OCI-LY1 (cell line): Measurements from ENCODE around the gene HTR4.

Source experiments
- H2AFZ ChIP-seq: fragments of 200-600 bp; sonication (generic), shearing (Covaris generic); 2 replicates; pipeline ENCODE4 v1.6.0; 2014; ENCODE audit warnings: antibody characterized with exemption, mild to moderate bottlenecking, low read length
- H3F3A ChIP-seq: fragments of 200-600 bp; sonication (generic), shearing (Covaris generic); 2 replicates; pipeline ENCODE4 v1.6.0; 2014; ENCODE audit warnings: mild to moderate bottlenecking, antibody characterized with exemption, low read length, moderate library complexity; ENCODE audit not compliant: insufficient read depth
- H3K27ac ChIP-seq: fragments of 200-600 bp; sonication (generic); 2 replicates; pipeline ENCODE4 v1.5.1; 2014; ENCODE audit warnings: low read length, mixed run types, mild to moderate bottlenecking, low read depth; ENCODE audit not compliant: poor library complexity, severe bottlenecking
- H3K27me3 ChIP-seq: fragments of 200-600 bp; sonication (generic); 2 replicates; pipeline ENCODE4 v1.6.0; 2014; ENCODE audit warnings: antibody characterized with exemption, mild to moderate bottlenecking, low read length, moderate library complexity; ENCODE audit not compliant: insufficient read depth
- H3K36me3 ChIP-seq: fragments of 200-600 bp; sonication (generic); 2 replicates; pipeline ENCODE4 v1.6.1; 2014; ENCODE audit warnings: mild to moderate bottlenecking, antibody characterized with exemption, low read length, moderate library complexity, mixed read lengths; ENCODE audit not compliant: insufficient read depth
- H3K4me1 ChIP-seq: fragments of 200-600 bp; sonication (generic); 2 replicates; pipeline ENCODE4 v1.5.1; 2014; ENCODE audit warnings: mild to moderate bottlenecking, low read length, moderate library complexity; ENCODE audit not compliant: insufficient read depth, severe bottlenecking
- H3K4me2 ChIP-seq: fragments of 200-600 bp; sonication (generic), shearing (Covaris generic); 2 replicates; pipeline ENCODE4 v1.6.1; 2014; ENCODE audit warnings: low read length
- H3K4me3 ChIP-seq: fragments of 200-600 bp; sonication (generic); 2 replicates; pipeline ENCODE4 v1.5.1; 2014; ENCODE audit warnings: low read length, low read depth, mild to moderate bottlenecking, mixed read lengths; ENCODE audit not compliant: poor library complexity, severe bottlenecking
- H3K79me2 ChIP-seq: fragments of 200-600 bp; shearing (Covaris generic); 2 replicates; pipeline ENCODE4 v1.6.1; 2016; ENCODE audit warnings: mixed run types, low read length, mixed read lengths; ENCODE audit not compliant: insufficient read depth
- H3K9ac ChIP-seq: fragments of 200-600 bp; sonication (generic), shearing (Covaris generic); 2 replicates; pipeline ENCODE4 v1.6.1; 2014; ENCODE audit warnings: mild to moderate bottlenecking, low read length, mixed read lengths
- H3K9me2 ChIP-seq: fragments of 200-600 bp; sonication (generic), shearing (Covaris generic); 2 replicates; pipeline ENCODE4 v1.6.1; 2014; ENCODE audit warnings: low read depth, mild to moderate bottlenecking, low read length, mixed read lengths
- H3K9me3 ChIP-seq: fragments of 200-600 bp; shearing (Covaris generic); 2 replicates; pipeline ENCODE4 v1.6.1; 2014; ENCODE audit warnings: low read length, mixed read lengths
- H4K20me1 ChIP-seq: fragments of 200-600 bp; sonication (generic), shearing (Covaris generic); 2 replicates; pipeline ENCODE4 v1.6.0; 2016; ENCODE audit warnings: mild to moderate bottlenecking, low read length; ENCODE audit not compliant: insufficient read depth
- EZH2 ChIP-seq: fragments of 200-600 bp; sonication (generic), shearing (Covaris generic); IDR thresholded peaks from 2 replicates; pipeline ENCODE4 v1.8.0; 2017; ENCODE audit warnings: borderline replicate concordance, mixed run types, mild to moderate bottlenecking, antibody characterized with exemption, low read length, moderate library complexity, mixed read lengths
- TF ChIP-seq, protein P1 (sequence below): fragments of 200-600 bp; sonication (generic), shearing (Covaris generic); IDR thresholded peaks from 2 replicates; pipeline ENCODE4 v1.5.1; 2017; ENCODE audit warnings: mild to moderate bottlenecking, antibody characterized with exemption, low read length, moderate library complexity, mixed read lengths

The HTR4 gene

GRCh38 chr5:148507648-148508047 is 146.7 kb downstream of the HTR4 start:
- Histone ChIP-seq H3K79me2 (no peaks in the 10 kb centered on the region), H3K4me3 (no peak overlapping the region), H3F3A (no peaks in the 10 kb centered on the region), H3K4me2 (no peak overlapping the region), H4K20me1 (no peaks in the 10 kb centered on the region), H3K4me1 (no peaks in the 10 kb centered on the region), H3K9me2 (no peaks in the 10 kb centered on the region), H3K9ac (no peak overlapping the region), H3K9me3 (no peaks in the 10 kb centered on the region), H3K27me3 (no peaks in the 10 kb centered on the region), H3K36me3 (no peaks in the 10 kb centered on the region), H3K27ac (no peak overlapping the region), H2AFZ (no peak overlapping the region)
- TF ChIP-seq EZH2, result no peak
- TF ChIP-seq, protein P1, sequence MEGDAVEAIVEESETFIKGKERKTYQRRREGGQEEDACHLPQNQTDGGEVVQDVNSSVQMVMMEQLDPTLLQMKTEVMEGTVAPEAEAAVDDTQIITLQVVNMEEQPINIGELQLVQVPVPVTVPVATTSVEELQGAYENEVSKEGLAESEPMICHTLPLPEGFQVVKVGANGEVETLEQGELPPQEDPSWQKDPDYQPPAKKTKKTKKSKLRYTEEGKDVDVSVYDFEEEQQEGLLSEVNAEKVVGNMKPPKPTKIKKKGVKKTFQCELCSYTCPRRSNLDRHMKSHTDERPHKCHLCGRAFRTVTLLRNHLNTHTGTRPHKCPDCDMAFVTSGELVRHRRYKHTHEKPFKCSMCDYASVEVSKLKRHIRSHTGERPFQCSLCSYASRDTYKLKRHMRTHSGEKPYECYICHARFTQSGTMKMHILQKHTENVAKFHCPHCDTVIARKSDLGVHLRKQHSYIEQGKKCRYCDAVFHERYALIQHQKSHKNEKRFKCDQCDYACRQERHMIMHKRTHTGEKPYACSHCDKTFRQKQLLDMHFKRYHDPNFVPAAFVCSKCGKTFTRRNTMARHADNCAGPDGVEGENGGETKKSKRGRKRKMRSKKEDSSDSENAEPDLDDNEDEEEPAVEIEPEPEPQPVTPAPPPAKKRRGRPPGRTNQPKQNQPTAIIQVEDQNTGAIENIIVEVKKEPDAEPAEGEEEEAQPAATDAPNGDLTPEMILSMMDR, result no peak

DNA sequence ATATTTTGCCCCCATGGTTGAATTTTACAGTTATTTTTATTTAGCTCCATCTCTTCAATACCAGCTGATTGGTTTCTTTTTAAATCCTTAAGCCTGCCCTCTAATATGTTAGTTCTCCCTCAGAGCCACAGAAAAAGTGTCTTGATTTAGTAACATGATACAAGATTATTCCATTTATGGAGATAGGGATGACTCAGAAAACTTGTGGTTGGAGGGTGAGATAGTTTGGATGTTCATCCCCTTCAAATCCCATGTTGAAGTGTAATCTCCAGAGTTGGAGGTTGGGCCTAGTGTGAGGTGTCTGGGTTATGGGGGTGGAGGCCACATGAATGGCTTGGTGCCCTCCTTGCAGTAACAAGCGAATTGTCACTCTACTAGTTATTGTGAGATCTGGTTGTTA is 154.9 kb downstream of the HTR4 start:
- H3K9me3 ChIP-seq, result no peaks in the 10 kb centered on the region

GRCh38 chr5:148497757-148498156 is 156.6 kb downstream of the HTR4 start:
- Histone ChIP-seq H3K4me3 (no peak overlapping the region), H3F3A (no peaks in the 10 kb centered on the region), H3K36me3 (no peaks in the 10 kb centered on the region), H3K9ac (no peak overlapping the region), H2AFZ (no peak overlapping the region), H3K79me2 (no peaks in the 10 kb centered on the region), H4K20me1 (no peaks in the 10 kb centered on the region), H3K9me2 (no peaks in the 10 kb centered on the region), H3K27ac (no peak overlapping the region), H3K9me3 (no peaks in the 10 kb centered on the region), H3K27me3 (no peaks in the 10 kb centered on the region), H3K4me1 (no peaks in the 10 kb centered on the region), H3K4me2 (no peak overlapping the region)
- no peak for TF ChIP-seq EZH2
- TF ChIP-seq, protein P1, result no peak

More for the DNA sequence above, 154.9 kb downstream of the HTR4 start:
- Histone ChIP-seq H2AFZ (no peak overlapping the region), H3K9me2 (no peaks in the 10 kb centered on the region), H3K79me2 (no peaks in the 10 kb centered on the region), H3K4me3 (no peak overlapping the region), H3K27ac (no peak overlapping the region), H3K4me1 (no peaks in the 10 kb centered on the region), H3F3A (no peaks in the 10 kb centered on the region), H3K36me3 (no peaks in the 10 kb centered on the region), H3K27me3 (no peaks in the 10 kb centered on the region), H3K4me2 (no peak overlapping the region), H4K20me1 (no peaks in the 10 kb centered on the region), H3K9ac (no peak overlapping the region)
- TF ChIP-seq, protein P1, result no peak
- TF ChIP-seq EZH2, result no peak
